Cardiac septum (tissue), 1 donor: Measurements from ENCODE around the gene IFNA8. TPM values are rescaled to one million over a fixed set of nuclear protein-coding genes. Genes with fewer than 3 reads are reported as not detected.
"Not testable (repeated sequence)": the region's sequence is repeated elsewhere in the genome, so short reads cannot be mapped to it uniquely, and the experiment has no call there.

Experiments
- DNase-seq: peaks from one replicate; pipeline ENCODE4 v3.0.0-alpha.2; 2020; ENCODE audit warnings: low spot score
- intact Hi-C: fragments of 100-400 bp; cut with DNase I; formaldehyde crosslinking; loops from one replicate; pipeline ENCODE4 v1.14.0; 2022
- total RNA-seq: library from RNA; stranded (reverse); fragmentation: NEBNext Ultra II Directional; extraction: Animal tissue kit (Norgen Biotek cat#: 25700); gene quantifications from one replicate; pipeline ENCODE4 v1.2.1, GENCODE V29; 2021
- donor health status: DM: no; HTN: no; CAD: no.

Gene IFNA8
- total RNA-seq, 1 donor from 2014 or later = not detected

GRCh38 chr9:21415493-21416267 is 6.8 kb downstream of the IFNA8 start:
- no peak for DNase-seq
- intact Hi-C loops = no loop called here

- no peak for DNase-seq
- intact Hi-C loops = no loop called here
Observed at GRCh38 chr9:21428235-21428634, 19.3 kb downstream of the IFNA8 start.

- intact Hi-C loops = no loop called here
- no peak for DNase-seq
Observed at GRCh38 chr9:21429191-21429590, 20.3 kb downstream of the IFNA8 start.

- intact Hi-C loops = no loop called here
- no peak for DNase-seq
Observed at GRCh38 chr9:21432672-21433425, 23.9 kb downstream of the IFNA8 start.

GRCh38 chr9:21434202-21435014 is 25.5 kb downstream of the IFNA8 start:
- DNase-seq = no peak
- intact Hi-C loops = no loop called here

- DNase-seq, intact Hi-C loops: not testable (repeated sequence)
Observed at GRCh38 chr9:21435015-21435383, 26.1 kb downstream of the IFNA8 start.

GRCh38 chr9:21440139-21440538 is 31.2 kb downstream of the IFNA8 start, which contains the start of gene IFNA1:
Gene IFNA1, plus strand, starts transcription at chr9:21440439. Its CDS starts 69 bp downstream, at chr9:21440508.
- DNase-seq = no peak
- intact Hi-C loops = no loop called here

GRCh38 chr9:21443849-21444625 is 35.1 kb downstream of the IFNA8 start:
- DNase-seq = no peak
- intact Hi-C loops = no loop called here

GRCh38 chr9:21449312-21449711 is 40.4 kb downstream of the IFNA8 start:
- DNase-seq, intact Hi-C loops: not testable (repeated sequence)

GRCh38 chr9:21450733-21451394 is 41.9 kb downstream of the IFNA8 start:
- no peak for DNase-seq
- intact Hi-C loops = no loop called here

- intact Hi-C loops = no loop called here
- no peak for DNase-seq
Observed at GRCh38 chr9:21452681-21453080, 43.8 kb downstream of the IFNA8 start.

- no peak for DNase-seq
Observed at GRCh38 chr9:21454149-21454548, 45.2 kb downstream of the IFNA8 start.

GRCh38 chr9:21455320-21455719 is 46.4 kb downstream of the IFNA8 start:
- DNase-seq = no peak
- intact Hi-C loops = no loop called here

More at GRCh38 chr9:21454149-21454548, 45.2 kb downstream of the IFNA8 start:
- intact Hi-C loops = no loop called here

Other genes starting within 250 kb of the IFNA8 start
- not detected for gene IFNA21, start 242.5 kb upstream of the IFNA8 start, total RNA-seq
- gene IFNA4, start 221.5 kb upstream of the IFNA8 start, total RNA-seq = not detected
- gene IFNA7, start 206.9 kb upstream of the IFNA8 start, total RNA-seq = not detected
- gene IFNA10, start 202.0 kb upstream of the IFNA8 start, total RNA-seq = not detected
- gene IFNA16, start 191.8 kb upstream of the IFNA8 start, total RNA-seq = not detected
- gene IFNA17, start 180.9 kb upstream of the IFNA8 start, total RNA-seq = not detected
- not detected for gene IFNA14, start 169.1 kb upstream of the IFNA8 start, total RNA-seq
- not detected for gene IFNA5, start 103.8 kb upstream of the IFNA8 start, total RNA-seq
- gene KLHL9, start 73.7 kb upstream of the IFNA8 start, total RNA-seq = 12.5 TPM
- not detected for gene IFNA6, start 58.2 kb upstream of the IFNA8 start, total RNA-seq
- gene IFNA13, start 41.1 kb upstream of the IFNA8 start, total RNA-seq = not detected
- gene IFNA2, start 23.7 kb upstream of the IFNA8 start, total RNA-seq = not detected
- not detected for gene IFNA1, start 31.3 kb downstream of the IFNA8 start, total RNA-seq
- not detected for gene IFNE, start 73.2 kb downstream of the IFNA8 start, total RNA-seq